Right lobe of liver (tissue), 6 donors: ENCODE results near the gene VPS50. TPM values are rescaled to one million over a fixed set of nuclear protein-coding genes. Genes with fewer than 3 reads are reported as not detected.

Experiments used
- ATAC-seq, 4 donors: fragments of 200-7000 bp; cut with Tn5 transposase; one replicate each; pipeline ENCODE4 v1.9.1; 2020; ENCODE audit warnings: mild to moderate bottlenecking in 4 of 4, moderate library complexity in 4 of 4
- DNase-seq, 3 donors: peaks; one replicate each; pipeline ENCODE4 v3.0.0-alpha.2; 2020
- H3K27ac ChIP-seq, 3 donors: fragments of 200-600 bp; one replicate each; pipeline ENCODE4 v1.8.0; 2022
- H3K27me3 ChIP-seq, 2 donors: fragments of 200-600 bp; one replicate each; pipeline ENCODE4 v1.8.0; 2022
- H3K36me3 ChIP-seq, 4 donors: fragments of 200-600 bp; sonication (generic) in 1 of 4; one replicate each; pipeline versions ENCODE4 v1.5.1 to v1.8.0; 2017 to 2022; ENCODE audit warnings: control low read depth in 1 of 4
- H3K4me1 ChIP-seq, 4 donors: fragments of 200-600 bp; sonication (generic) in 1 of 4; one replicate each; pipeline versions ENCODE4 v1.5.1 to v1.8.0; 2017 to 2022; ENCODE audit warnings: control low read depth in 1 of 4
- H3K4me3 ChIP-seq, 3 donors: fragments of 200-600 bp; one replicate each; pipeline ENCODE4 v1.8.0; 2022
- H3K9me3 ChIP-seq, 4 donors: fragments of 200-600 bp; sonication (generic) in 1 of 4; one replicate each; pipeline versions ENCODE4 v1.5.1 to v1.8.0; 2017 to 2022; ENCODE audit warnings: control low read depth in 1 of 4
- CTCF ChIP-seq, 4 donors: fragments of 200-600 bp in 3 of 4; fragments of 450-650 bp in 1 of 4; IDR thresholded peaks; one replicate each; pipeline versions ENCODE4 v1.5.1 to v1.8.0; 2016 to 2022; ENCODE audit warnings: antibody characterized with exemption in 4 of 4, mild to moderate bottlenecking in 2 of 4
- POLR2A ChIP-seq: fragments of 450-650 bp; IDR thresholded peaks from one replicate; pipeline ENCODE4 v1.6.1; 2017; ENCODE audit warnings: antibody characterized with exemption, mild to moderate bottlenecking
- WGBS: methylation state at CpG from one replicate; pipeline ENCODE4 v1.1.6; 2018; ENCODE audit warnings: low coverage, low lambda C conversion rate; ENCODE audit not compliant: insufficient coverage; ENCODE audit errors: missing lambda C conversion rate; 5-methylcytosine and 5-hydroxymethylcytosine counted together
- intact Hi-C, 2 donors: fragments of 100-400 bp; cut with DNase I; formaldehyde crosslinking; loops; one replicate each; pipeline versions ENCODE4 v1.11.2 to v1.14.1; 2022
- total RNA-seq, 6 experiments: library from RNA; depleted of rRNA in 2 of 6; stranded (reverse); fragments of >200 nt in 2 of 6; fragmentation: NEBNext Ultra II Directional in 3 of 6; extraction: Animal tissue kit (Norgen Biotek cat#: 25700) in 3 of 6; gene quantifications; one replicate each; pipeline versions ENCODE4 v1.1.0 to v1.2.4, GENCODE V29; 2016 to 2023
- donor health status: DM: no; HTN: yes; CAD: no.
- donor health status: DM: no; HTN: no; CAD: no.
- donor health status: DM: no; HTN: no; CAD: no.
- donor health status: DM: no; HTN: yes; CAD: no.
- donor health status: DM: no; HTN: yes; CAD: no.

The VPS50 gene
- total RNA-seq, 6 experiments from 2014 or later = 9.0 to 19.1 (median 11.5) TPM

GRCh38 chr7:93194386-93194785 lies 37.8 kb upstream of the VPS50 start:
- H3K27ac ChIP-seq = no peak overlapping the region
- H3K4me1 ChIP-seq = no peaks in the 10 kb centered on the region
- intact Hi-C loops = no loop called here
- H3K4me3 ChIP-seq = no peak overlapping the region
- no peaks in the 10 kb centered on the region for H3K9me3 ChIP-seq
- WGBS = 23% methylated on average over 3 of the region's 3 CpGs
- H3K36me3 ChIP-seq = no peaks in the 10 kb centered on the region
- ATAC-seq = no peak
- DNase-seq = no peak
- H3K27me3 ChIP-seq = no peaks in the 10 kb centered on the region
- TF ChIP-seq CTCF (IDR thresholded peaks at IDR 0.05) (no peak), POLR2A (no peak)

- no peaks in the 10 kb centered on the region for H3K27me3 ChIP-seq
- ATAC-seq = no peak
These were observed 35.8 kb upstream of the VPS50 start for GRCh38 chr7:93196336-93196735.

DNA sequence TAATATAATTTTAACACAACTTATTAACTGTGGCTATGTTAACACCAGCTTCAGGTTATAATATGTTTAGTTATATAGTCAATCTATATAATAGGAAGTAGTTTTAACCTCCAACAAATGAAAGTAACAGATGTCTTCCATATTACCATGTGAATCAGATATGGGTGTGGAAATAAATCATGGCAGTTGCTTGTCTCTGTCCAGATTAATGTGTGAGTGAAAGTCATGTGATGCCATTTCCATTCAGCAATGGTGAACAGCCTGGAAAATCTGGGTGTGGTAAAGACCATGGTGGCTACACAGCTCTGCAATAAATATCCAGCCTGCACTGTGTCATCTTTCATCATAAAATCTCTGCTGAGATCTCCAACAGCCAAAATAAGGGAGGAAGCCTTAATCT lies 33.7 kb upstream of the VPS50 start:
- Histone ChIP-seq H3K36me3 (no peaks in the 10 kb centered on the region), H3K27me3 (no peaks in the 10 kb centered on the region), H3K9me3 (no peaks in the 10 kb centered on the region), H3K4me3 (no peak overlapping the region), H3K4me1 (no peaks in the 10 kb centered on the region), H3K27ac (no peak overlapping the region)
- ATAC-seq (no peak), DNase-seq (no peak)
- TF ChIP-seq CTCF (IDR thresholded peaks at IDR 0.05) = no peak
- TF ChIP-seq POLR2A = no peak
- intact Hi-C loops = no loop called here

More at GRCh38 chr7:93196336-93196735, 35.8 kb upstream of the VPS50 start:
- H3K36me3 ChIP-seq = no peaks in the 10 kb centered on the region
- no peak for DNase-seq
- 52% methylated on average over 2 of the region's 2 CpGs for WGBS
- H3K27ac ChIP-seq = no peak overlapping the region
- H3K4me3 ChIP-seq = no peak overlapping the region
- intact Hi-C loops = no loop called here
- no peaks in the 10 kb centered on the region for H3K9me3 ChIP-seq
- no peaks in the 10 kb centered on the region for H3K4me1 ChIP-seq
- TF ChIP-seq CTCF (IDR thresholded peaks at IDR 0.05) = no peak
- no peak for TF ChIP-seq POLR2A

DNA sequence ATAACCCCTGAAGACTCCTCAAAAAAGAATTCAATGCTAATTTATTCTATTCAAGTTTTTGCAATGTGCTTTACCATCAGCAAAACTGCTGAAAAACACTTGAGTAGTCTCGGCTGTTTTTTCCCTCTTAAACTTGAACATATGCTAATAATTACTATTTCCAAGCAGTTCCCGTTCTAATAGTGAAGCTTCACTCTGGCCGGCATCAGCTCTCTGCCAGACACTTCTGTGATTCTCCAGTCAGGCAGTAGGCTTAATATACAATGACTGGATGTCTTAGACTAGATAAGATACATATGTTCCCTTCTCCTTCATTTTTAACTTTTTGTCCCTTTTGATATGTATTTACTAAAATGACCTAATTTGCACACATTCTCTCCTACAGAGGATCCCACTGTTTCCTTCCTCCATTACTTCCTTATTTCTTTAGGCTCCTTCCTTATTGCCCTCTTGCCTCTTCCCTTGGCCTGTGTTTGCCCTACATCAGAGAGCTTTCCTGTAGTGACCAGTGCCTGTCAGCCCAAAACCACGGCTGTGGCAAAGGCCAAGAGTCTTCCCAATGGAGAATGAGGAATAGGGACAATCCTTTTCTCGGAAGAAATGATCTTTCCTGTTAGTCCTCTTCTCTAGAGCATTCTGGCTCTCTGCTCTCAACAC lies 29.4 kb upstream of the VPS50 start:
- ATAC-seq = no peak
- Histone ChIP-seq H3K27me3 (no peaks in the 10 kb centered on the region), H3K4me3 (no peak overlapping the region), H3K9me3 (no peaks in the 10 kb centered on the region), H3K36me3 (no peaks in the 10 kb centered on the region), H3K27ac (no peak overlapping the region), H3K4me1 (no peaks in the 10 kb centered on the region)
- no peak for DNase-seq
- 41% methylated on average over 5 of the region's 5 CpGs for WGBS
- intact Hi-C loops = no loop called here
- TF ChIP-seq CTCF (IDR thresholded peaks at IDR 0.05) (no peak), POLR2A (no peak)

GRCh38 chr7:93203496-93203895 lies 28.7 kb upstream of the VPS50 start:
- no peaks in the 10 kb centered on the region for H3K27me3 ChIP-seq
- no peaks in the 10 kb centered on the region for H3K9me3 ChIP-seq
- intact Hi-C loops = no loop called here
- ATAC-seq (no peak), DNase-seq (no peak)
- H3K36me3 ChIP-seq = no peaks in the 10 kb centered on the region
- no peak overlapping the region for H3K4me3 ChIP-seq
- no peaks in the 10 kb centered on the region for H3K4me1 ChIP-seq
- no peak for TF ChIP-seq POLR2A
- no peak for TF ChIP-seq CTCF (IDR thresholded peaks at IDR 0.05)
- 88% methylated on average over 1 of the region's 3 CpGs for WGBS
- H3K27ac ChIP-seq = no peak overlapping the region
